Measurements from ENCODE around the gene FRMD1.

Gene FRMD1

DNA sequence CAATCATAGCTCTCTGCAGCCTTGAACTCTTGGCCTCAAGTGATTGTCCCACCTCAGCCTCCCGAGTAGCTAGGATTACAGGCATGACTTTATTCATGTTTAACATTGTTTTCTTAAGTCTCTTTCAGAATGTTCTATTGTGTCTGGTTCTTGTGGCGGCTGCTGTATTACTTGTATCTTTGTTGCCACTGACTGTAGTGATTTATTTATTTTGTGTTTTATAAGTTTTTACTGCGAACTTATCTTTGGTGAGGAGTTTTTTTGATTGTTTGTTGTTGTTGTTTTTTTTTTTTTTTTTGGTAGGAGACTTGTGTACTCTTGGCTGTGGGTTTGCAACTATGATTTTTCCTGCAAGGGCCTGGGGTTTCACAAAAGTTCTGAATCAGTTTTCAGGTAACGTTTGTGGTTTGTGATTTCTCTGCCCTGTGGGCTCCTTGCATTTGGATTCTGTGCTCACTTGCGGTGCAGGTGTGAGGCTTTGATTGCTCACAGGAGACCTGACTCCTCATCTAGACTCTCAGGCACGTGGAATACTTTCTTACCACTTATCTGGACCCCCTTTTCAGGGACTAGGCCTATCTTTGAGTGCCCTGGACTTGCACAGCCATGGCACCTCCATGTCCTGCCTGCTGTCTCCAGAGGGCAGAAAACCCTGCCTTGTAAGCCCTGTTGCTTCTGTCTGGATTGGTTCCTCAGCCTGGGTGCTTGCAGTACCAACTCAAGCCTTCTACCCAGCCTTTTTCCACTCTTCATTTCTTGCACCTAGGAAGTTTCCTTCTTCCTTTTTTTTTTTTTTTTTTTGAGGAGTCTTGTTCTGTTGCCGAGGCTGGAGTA is 56.3 kb downstream of the FRMD1 start:
- no peak for DNase-seq

DNA sequence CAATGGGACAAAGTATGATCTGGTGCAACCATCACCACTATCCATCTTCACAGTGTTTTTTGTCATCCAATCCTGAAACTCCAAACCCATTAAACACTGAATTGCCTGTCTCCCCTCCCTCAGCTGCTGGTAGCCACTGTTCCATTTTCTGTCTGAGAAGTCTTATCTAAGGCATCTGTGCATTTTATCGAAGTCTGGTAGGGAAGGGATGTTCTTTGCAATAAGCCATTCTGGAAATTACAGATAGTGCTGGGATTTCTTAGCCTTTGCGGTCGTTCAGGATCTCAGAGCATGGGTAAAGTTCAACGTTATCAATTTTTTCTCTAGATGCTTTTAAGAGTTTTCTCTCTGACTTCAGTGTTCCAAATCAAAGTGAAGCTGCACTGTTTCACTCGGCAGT is 57.4 kb downstream of the FRMD1 start:
- no peak for DNase-seq

GRCh38 chr6:168020242-168020641 is 58.8 kb downstream of the FRMD1 start:
- DNase-seq, result no peak

- no peak for DNase-seq
These were observed 60.3 kb downstream of the FRMD1 start for GRCh38 chr6:168018664-168019063.

GRCh38 chr6:168017629-168018028 is 61.4 kb downstream of the FRMD1 start:
- DNase-seq, result no peak

GRCh38 chr6:168016721-168017525 is 62.1 kb downstream of the FRMD1 start:
- DNase-seq, result no peak

DNA sequence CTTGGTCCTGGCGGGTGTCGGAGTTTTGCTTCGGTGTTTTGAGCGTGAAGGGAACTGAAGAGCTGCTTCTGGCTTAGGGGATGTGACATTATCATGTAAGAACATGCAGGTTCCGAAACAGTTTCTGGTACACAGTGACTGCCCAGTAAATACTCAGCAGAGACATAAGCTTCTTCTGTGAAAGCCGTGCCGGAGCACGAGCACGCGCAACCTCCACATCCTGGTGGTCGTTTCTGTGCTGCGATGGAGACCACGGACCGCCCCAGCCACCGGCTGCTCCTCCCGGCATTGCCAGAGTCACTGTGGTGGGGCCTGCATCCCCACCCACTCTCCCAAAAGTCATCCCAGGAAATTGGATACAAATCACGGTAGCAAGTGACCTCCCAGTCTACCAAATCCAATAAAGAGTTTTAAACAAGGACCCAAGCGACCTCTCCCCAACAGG is 62.8 kb downstream of the FRMD1 start:
- DNase-seq, result no peak

- DNase-seq, result no peak
These were observed 63.4 kb downstream of the FRMD1 start for GRCh38 chr6:168015482-168016175.

DNA sequence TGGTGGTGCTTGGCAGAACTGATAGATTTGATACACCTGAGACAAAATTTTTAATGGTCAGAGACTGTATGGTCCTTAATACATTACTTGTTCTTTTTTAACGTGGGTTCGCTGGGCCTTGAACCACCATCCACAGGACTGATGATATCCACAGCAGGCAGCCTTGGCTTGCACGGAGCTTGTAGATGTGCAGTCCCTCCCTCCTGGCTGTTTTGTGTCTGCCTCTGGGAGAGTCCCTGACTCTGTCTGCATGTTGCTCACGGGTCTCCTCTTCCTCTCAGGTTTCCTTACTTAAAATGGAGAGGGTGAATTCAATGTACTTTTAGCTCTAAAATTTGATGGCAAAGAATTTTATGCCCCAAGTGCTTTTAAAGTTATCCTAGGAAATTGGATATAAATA is 64.0 kb downstream of the FRMD1 start:
- no peak for DNase-seq

GRCh38 chr6:168014428-168014827 is 64.6 kb downstream of the FRMD1 start:
- DNase-seq, result no peak

DNA sequence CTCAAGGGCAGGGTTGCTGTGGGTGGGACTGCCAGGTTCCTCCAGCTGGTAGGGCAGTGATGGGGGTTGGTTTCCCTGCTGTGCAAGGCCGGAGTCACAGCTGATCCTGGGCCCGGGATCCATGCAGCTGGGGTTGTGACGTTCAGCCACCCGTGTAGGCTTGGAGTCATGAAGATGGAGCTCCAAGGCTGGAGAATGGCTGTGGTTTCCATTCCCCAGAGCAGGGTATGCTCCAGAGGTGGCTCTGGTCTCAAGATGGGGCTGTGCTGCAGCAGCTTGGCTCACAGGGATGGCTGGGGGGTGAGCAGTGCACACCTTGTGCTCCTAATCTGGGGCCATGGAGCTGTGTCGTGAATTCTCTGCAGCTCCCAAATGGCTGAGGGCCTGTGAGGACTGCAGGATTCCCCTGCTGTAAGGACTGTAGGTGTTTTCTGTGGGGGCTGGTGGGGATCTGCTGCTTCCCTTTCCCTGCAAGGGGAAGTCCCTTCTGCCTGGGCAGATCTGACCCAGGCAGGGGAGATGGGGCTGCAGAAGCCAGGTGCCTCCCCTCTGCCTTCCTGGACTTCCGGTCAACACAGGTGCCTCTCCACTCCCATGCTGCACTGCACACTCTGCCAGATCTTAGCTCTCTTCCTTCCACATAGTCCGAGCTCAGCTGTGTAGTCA is 65.6 kb downstream of the FRMD1 start:
- no peak for DNase-seq

- DNase-seq, result no peak
These were observed 66.4 kb downstream of the FRMD1 start for GRCh38 chr6:168012431-168013249.

DNA sequence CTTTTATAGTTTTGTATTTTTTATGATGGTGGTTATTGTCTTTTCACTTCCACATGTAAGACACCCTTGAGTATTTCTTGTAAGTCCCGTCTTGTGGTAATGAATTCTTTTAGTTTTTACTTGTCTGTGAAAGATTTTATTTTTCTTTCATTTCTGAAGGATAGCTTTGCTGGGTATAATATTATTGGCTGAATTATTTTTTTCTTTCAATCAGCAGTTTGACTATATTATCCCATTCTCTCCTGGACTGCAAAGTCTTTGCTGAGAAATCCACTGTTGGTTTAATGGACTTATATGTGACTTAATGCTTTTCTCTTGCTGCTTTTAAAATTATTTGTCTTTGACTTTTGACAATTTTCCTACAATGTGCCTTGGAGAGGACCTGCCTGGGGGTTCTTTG is 67.7 kb downstream of the FRMD1 start:
- no peak for DNase-seq

DNA sequence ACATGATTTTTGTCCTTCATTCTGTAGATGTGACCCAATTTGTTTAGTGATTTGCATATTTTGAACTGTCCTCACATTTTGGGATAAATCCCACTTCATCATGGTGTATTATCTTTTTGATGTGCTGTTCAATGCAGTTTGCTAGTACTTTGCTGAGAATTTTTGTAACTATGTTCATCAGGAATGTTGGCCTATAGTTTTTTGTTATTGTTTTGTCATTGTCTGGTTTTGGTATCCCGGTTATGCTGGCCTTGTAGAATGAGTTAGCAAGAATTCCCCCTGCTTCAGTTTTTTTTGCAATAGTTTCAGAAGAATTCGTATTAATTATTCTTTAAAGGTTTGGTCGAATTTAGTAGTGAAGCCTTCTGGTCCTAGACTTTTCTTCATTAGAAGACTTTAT is 69.7 kb downstream of the FRMD1 start:
- no peak for DNase-seq

DNA sequence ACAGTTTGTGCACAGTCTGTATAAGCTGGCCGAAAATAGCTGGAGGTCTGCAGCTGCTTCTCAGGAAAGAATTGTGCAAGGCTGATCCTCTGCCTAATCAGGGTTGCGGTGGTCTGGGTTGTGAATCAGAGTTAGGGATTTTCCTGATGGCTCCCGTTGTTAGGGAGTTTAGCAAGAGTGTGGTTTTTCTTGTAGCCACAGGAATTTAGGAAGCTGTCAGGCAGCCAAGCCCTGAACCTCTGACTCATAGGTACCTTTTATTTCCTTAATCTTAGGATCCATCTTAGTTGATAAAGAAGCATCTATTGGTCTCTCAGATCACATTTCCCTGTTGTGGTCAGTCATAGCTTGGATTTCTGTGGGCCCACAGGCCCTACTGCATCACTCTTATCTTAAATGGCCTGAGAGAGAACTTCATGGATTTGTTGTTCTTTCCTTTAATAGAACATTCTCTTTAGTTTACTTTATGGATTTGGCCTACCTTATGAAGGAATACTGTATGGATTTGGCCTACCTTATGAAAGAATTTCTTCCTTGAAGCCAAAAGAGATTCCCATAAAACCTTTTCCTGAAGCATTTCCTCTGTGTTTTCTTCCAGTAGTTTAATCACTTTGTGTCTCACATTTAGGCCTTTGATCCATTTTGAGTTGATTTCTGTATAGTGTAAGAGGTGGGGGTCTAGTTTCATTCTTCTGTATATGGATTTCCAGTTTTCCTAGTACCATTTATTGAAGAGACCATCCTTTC is 71.2 kb downstream of the FRMD1 start:
- no peak for DNase-seq

- DNase-seq, result no peak
These were observed 73.2 kb downstream of the FRMD1 start for GRCh38 chr6:168005796-168006195.

GRCh38 chr6:168004945-168005344 is 74.1 kb downstream of the FRMD1 start:
- DNase-seq, result no peak

GRCh38 chr6:168004023-168004422 is 75.0 kb downstream of the FRMD1 start:
- DNase-seq, result no peak
